DMS153 treated with DMSO at 0.1 percent for 48 hours (cell line): ENCODE data around the gene TTC28.

ENCODE experiments used
- DNase-seq: peaks from one replicate; lab custom pipeline; 2025; ENCODE audit not compliant: unreplicated experiment; lab: John Stamatoyannopoulos, UW

The TTC28 gene

DNA sequence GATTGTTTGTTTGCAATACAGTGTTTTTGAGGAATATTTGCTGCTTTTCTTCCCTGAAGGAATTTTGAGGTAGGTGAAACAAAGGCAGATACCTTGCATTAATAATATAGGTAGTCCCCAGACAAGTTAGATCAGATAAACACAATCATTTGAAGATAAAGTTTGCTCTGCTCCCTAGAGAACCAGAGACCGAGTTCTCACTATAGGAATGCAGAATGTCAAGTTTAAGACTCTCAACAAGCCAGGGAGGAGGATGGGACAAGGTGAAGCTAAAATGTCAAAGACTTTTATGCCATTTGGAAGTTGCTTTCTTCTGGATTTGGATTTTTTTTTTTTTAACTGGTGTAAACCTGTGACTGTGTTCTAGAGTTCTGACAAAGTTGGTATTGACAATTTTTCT, 364.7 kb downstream of the TTC28 start:
- DNase-seq = no peak

DNA sequence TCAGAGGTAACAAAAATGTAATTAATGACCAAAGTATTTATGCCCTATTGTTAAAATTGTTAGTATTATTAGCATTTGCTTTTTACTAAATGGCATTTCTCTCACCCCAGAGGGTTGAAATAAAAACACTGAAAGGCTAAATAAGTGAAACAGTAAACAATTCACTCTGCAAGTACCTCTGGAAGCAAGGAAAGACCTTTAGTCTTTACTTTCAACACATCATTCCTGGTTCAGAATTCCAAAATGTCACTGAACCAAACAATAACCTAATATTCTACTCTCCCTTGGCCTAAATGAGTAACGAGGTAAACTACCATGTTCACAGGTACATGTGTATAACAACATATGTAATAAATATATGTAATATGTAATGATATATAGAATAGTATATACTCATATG, 369.3 kb downstream of the TTC28 start:
- no peak for DNase-seq

DNA sequence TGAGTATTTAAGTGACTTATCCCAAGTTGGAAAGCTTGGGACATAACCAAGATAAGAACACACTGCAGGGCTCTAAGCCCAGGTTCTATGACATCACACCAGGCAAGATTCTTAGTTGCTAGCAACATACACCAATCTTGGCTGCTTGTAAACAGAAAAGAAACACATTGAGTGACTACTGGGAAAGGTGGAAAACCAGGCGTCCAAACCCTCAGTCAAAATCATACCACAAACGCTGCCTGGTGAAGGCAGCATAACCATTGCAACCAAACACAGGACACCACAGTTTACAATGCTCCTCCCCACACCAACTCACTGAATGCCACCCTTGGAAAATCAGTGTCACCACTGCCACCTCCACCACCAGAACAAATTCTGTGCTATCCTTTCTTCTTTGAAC, 379.9 kb downstream of the TTC28 start:
- no peak for DNase-seq

DNA sequence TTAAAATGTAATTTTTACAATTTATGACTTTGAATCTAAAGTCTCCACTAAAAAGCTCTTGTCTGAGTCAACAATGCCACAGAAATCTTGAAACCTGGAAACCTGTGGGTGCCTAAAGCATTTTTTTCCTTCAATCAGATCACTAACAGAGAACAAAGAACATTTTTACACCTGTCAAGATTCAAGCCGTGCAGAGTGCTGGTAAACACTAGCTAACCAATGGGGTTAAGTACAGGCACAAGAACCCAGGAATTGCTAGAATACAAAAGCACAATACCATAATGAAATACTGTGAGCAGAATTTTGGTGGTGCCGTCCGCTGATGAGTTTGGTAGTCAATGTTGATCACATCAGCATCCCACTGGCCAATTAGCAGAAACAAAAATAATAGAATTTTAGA, 380.3 kb downstream of the TTC28 start:
- no peak for DNase-seq

DNA sequence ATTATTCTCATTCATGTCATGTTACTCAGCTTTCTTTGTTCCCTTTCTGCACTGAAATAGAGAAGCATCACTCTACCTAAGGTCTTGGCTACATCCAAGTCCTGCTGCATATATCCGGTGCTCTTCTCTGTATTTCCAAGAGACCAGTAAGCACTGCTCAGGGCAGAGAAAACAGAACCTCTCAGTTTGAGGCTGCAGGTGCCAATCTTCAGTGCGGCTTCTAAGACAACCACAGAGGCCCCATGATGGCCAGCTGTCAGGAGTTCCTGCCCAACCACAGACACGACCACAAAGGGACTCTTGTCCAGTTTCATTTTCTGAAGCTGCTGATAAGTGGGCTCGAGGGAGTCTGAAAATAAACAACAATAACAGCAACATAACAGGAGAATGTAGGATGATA, 382.1 kb downstream of the TTC28 start:
- DNase-seq = no peak

DNA sequence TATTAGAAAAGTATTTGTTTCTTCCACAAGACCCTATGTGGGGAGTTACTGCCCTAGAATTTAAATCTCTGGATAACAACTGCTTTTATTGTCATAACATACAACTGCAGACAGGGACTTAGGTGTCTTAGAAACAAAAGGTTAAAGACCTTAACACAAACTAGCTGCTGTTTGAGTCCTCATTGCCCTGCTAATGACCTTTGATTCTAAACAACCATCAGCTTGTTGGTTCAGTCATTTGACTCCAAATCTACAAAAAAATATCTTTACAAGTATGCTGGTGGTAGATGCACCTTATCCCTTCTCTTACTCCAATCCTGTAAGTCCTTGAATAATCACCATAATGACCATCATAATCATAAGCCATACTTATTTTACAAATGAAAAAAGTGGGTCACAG, 383.2 kb downstream of the TTC28 start:
- DNase-seq = no peak

DNA sequence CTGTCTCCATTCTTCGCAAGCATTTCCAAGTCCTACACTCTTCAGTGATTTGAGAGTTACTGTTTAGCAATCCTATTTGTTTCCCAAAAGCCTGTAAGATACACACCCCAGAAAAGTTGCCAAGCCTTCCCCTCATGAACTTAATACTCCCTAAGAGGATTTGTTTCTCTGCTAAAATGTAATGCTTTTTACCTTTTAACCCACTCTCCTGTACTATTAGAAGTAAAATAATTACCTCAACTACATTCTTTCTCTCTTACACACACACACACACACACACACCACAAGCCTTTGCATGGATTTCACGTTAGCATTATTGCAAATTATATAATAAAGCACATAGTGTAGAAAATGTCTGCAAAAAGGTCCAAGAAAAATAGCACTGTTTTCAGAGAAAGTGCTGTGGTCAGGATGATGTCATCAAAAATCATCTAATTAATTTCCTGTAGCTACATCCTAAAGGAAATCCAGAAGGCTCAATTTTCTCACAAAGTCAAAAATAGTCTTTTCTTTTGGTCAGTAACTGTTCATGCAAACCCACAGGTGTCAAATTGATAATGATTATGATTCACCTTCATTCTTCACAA, 396.5 kb downstream of the TTC28 start:
- DNase-seq = no peak

DNA sequence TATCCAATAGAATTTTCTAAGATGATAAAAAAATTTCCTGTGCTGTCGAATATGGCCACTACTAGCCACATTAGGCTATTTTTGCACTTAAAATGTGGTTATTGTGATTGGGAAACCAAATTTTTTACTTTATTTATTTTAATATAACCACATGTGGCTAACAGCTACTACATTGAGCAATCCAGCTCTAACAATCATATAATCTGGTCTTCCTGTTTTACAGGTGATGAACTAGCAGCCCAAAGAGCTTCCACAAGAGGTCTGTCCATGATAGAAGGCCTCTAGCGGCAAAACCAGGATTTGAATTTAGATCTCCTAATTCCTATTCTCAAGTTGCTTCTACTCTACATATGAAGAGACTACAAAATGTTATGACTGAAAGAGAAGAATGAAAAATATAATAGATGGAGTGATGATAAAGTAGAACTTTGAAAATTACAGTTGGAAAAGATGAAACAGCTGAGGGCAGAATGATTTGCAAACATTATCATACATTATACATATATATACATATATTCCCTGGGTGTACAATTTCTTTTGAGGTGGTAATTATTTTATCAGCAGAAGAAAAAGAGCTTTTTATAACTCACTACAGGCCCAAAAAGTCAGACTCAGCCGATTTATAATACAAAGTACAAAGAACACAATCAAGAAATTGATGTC, 397.1 kb downstream of the TTC28 start:
- no peak for DNase-seq

DNA sequence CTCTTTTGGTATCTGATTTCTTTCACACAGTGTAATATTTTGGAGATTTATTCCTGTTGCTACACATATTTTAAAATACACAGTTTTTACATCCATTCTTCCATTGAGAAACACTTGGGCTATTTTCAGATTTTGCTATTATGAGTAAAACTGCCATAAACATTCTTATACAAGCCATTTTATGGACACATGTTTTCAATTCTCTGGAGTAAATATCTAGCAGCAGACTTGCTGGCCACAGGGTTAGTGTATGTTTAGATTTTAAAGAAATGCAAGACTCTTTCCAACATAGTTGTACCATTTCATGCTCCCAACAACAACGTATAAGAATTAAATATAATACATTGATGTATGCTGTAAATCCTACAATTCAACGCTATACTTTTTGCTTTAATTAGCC, 399.8 kb downstream of the TTC28 start:
- DNase-seq = no peak

DNA sequence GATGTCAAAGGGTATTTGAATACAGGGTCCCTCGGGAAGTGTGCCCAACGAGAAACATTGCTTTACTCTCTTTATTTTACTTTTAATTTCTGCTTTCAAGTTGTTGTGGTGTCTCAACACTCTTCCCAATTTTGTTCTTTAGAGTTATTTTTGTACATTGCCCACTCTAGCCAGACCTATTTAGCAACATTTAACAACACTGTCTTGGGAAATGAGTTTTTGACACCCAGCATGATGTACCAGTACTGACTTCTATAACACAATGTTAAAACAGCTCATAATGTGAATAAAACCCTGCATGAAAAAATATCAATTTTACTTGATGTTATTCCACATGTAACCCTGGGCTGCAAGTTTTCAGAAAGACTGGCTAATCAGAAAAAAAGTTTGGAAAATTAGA, 410.4 kb downstream of the TTC28 start:
- no peak for DNase-seq

DNA sequence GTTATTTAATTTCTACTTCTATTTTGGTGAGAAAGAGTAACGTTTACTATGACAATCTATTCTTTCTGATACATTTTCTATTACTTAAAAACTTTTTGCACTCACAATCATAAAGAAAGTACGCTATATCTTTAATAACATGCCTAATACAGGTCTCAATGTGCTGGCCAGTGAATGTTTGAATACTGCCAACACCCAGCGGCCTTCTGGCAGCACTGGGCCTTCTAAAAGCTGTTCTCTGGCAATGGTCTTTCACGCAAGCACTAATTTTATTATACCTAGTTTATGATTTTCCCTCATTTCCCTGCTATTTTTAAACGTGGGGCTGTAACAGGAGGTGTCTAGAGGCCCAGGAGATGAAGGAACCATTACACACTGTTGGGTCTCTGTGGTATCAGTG, 410.8 kb downstream of the TTC28 start:
- no peak for DNase-seq

DNA sequence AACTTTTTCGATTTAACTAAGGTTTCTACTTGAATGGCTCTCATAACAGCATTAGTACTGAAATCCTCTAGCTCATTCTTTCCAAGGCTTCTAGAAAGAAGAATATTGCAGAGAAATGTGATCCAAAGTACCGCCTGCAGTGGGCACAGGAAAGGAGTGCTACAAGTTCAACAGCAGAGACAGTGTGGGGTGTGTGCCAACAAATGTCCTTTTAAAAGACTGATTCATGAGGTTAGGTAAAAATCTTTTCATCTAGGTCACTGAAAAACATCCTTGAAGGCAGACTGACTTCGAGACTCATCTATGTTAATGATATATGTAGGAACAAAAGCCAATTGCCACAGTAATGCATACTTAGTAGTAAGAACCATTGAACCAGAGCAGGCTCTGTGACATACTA, 411.5 kb downstream of the TTC28 start:
- DNase-seq = no peak

DNA sequence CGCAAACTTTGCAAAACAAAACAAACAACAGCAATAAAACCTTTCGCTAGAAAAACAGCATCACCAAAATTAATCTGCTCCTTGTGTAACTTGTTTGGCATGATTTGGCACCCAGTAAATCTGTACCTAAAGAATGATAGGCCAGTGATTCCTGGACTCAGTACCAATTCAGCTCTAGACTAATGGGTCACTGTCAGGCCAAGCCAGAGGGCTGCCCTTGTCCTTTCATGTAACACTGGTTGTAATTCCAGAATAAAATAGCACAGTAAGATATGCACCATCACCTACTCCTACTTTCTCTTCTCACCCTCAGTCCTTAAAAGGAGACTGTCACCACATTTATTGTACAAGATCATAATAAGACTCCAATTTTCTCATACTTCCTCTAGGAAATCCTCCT, 419.0 kb downstream of the TTC28 start:
- DNase-seq = no peak

DNA sequence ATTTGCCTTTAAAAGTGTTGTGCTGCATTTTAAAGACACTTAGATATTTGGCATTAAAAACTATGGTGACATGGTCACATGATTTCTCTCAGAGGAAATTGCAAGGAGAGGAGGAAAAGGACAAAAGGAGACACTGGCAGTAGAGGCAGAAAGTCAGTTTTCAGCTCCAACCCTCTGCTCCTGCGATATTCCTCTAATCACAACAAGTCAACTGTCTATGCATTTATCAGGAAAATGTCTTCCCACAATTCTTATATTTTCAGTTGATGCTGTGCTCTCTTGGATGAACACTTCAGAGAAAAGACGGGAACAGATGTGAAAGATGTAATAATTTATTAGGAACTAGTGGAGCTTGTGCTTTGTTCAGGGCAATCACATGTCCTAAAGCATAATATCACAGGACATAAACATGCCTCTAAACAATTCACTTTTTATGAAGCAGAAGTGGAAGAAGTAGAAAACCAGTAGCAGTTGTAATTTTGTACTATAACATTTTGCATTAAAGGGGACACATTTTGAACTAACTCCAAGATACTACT, 419.8 kb downstream of the TTC28 start:
- no peak for DNase-seq

DNA sequence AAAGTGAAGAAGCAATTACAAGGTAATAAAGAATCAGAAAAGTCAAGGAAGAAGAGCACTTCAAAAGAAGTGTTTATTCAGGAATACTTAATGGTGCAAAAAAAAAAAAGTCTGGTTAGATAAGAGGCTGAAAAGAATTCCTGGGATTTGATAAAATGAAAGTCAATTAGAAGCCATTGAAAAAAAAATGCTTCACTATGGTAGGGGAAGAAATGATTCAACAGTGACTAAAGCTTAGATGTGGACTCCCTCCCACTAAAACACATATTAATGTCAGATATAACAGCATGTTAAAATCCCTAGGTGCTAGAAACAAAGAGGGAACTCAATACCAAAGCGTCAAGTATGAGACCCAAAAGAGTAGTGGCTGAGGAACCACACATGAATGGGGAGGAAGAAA, 425.2 kb downstream of the TTC28 start:
- no peak for DNase-seq

DNA sequence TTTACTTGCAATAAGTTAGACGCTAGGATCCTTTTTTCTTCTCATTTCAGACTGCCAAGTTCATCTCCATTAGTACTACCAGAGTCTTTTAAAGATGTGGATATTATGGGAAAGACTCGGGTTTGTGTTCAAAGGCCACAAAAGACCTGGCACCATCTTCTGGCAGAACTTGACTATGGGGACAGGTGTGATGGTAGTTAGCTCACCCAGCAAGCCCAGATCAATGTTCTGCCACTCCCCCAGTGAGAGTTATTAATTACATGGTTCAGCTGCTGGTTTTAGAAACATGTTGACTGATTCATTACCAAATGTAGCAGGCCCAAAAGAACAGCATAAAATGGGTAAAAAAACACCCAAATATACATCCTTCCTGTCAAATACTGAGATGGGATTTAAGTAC, 427.1 kb downstream of the TTC28 start:
- DNase-seq = no peak

DNA sequence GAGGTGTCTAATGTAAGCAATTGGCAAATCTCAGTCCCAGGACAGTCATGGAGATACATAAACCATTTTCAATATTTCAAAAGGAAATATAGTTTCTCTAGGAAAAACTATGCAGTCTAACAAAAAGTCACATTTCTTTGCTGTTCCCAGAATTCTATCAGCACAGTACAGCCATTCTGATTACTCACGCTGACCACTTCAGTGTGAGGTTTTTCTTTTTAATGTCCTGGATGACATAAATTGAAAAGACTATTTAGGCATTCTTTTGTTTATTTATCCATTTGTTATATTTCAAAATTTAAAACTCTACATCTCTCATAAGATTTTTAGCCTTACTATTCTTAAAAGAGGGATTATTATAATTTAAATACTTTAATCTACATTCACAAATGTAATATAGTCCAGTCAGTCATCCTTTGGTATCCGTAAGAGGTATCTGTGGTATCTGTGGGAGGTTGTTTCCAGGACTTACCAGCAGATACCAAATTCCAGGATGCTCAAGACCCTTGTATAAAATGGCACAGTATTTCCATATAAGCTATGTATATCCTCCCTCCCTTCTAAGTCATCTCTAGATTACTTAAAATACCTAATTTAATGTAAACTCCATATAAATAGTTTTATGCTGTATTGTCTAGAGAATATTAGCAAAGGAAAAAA, 429.5 kb downstream of the TTC28 start:
- DNase-seq = no peak

DNA sequence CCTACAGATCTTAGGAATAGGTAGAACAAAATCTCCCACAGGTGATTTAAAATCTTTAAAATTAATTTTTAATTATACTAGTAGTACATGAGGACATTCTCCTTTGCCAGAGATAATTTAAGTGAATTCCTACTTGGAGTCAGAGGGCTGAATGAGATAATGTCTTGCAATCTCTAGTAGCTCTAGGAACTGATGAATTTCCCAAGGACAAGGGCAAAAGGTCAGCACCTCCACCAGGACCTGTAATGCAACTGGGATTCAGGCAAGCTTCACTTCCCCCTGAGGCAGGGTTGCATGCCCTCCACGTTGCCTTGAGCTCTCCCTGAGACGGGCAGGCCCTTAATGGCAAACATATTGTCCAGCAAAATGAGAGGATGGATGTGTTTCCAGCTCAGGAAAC, 430.2 kb downstream of the TTC28 start:
- DNase-seq = no peak

DNA sequence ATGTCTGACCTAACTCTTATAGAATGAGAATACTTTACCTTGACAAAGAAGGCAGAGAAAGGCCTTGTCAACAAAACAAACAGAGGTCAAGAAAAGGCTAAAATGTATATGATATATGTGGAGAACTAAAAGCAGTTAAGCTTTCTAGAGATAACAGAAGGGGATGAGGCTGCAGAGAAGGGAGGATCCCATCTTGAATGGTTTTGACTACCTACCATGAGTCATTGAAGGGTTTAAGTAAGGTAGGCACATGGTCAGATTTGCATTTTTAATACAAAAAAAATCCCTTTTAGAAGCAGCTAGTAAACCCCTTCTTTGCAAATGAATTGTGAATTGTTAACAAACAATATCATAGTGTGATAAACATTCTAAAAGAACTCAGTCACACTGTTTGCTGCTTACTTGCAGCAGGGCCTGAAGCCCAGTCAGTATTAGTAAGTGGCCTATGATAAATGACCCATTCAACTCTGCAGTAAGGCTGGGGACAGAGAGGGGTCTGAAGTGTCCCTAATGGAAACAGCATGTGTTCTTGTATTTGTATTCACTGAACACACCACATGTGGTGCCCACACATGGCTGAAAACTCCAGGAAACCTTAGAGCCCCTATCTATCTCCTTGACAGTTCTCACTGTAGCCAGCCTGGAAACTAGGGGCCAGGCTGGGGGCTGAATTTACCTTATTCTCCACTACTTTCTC, 431.8 kb downstream of the TTC28 start:
- no peak for DNase-seq

DNA sequence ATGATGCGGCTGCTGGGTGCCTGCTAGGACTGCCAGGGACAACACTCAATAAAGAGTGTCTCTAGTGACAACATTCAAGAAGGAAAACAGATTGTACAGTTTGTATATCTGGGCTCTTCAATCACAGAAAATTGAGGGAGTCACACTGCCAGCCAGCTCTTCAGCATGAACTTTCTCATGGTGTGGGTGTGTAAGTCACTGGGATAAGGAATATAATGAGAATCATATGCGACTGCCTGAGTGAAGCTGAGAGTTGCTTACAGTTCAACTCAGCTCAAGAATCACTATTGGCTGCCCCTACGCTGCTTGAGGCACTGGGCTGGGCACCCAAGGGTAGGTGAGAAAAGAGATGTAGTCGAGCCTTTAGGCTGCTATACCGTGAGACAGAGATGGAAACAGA, 432.5 kb downstream of the TTC28 start:
- no peak for DNase-seq

DNA sequence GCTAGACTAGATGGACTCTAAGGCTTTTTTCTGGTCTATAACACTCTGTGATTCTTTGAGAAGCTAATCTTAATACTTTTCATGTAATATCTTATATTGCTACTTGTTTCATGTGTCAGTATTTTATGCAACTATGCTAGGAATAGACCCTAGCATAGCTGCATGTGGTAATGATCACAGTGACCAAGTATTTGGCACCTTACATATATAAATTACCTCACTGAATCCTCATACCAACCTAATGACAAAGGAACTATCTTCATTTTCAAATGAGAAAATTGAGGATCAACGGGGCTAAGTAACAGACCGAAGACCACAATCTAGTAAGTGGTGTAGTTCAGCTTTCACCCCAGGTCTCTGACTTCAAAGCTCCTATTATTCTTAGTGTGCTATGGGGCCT, 433.2 kb downstream of the TTC28 start:
- no peak for DNase-seq
